Measurements from ENCODE around the gene IQGAP2. TPM values are rescaled to one million over a fixed set of nuclear protein-coding genes. Genes with fewer than 3 reads are reported as not detected.

The IQGAP2 gene
- total and polyA plus RNA-seq, 9 of the 15 experiments (the other 6 are each of a cell fraction or from before 2014, with no cell fraction given): 8.7 to 23.2 (median 17.4) TPM

- in situ Hi-C loops (cut with MboI): loop anchor here (5.0 kb wide), 1 partner anchor 138 kb away; no protein-coding TSS in a partner anchor
- Histone ChIP-seq H3K27ac (ENCODE audit: extremely low read depth, low read depth, low read length) (peak overlapping the region; percentile 91), H3K79me2 (ENCODE audit: control insufficient read depth, insufficient read depth, low read length) (peaks cover 19% of the 10 kb centered on the region; the same call in 2 of the 3 replicates), H3K4me1 (replicated peaks in 1 of 2; ENCODE audit: control insufficient read depth in 2 of 2, insufficient read depth in 2 of 2, low read length in 2 of 2) (peaks cover 25 to 31% of the 10 kb centered on the region in 2 experiments), H3K9me3 (replicated peaks; ENCODE audit: control insufficient read depth, insufficient read depth, low read depth, low read length) (no peaks in the 10 kb centered on the region), H3K4me2 (ENCODE audit: insufficient read depth, low read length) (peak overlapping the region; percentile 78), H3K4me3 (peak overlapping the region; percentile 72), H4K20me1 (replicated peaks; ENCODE audit: control insufficient read depth, insufficient read depth, low read length) (peaks cover 6% of the 10 kb centered on the region; the same call in 1 of the 2 replicates), H3K36me3 (ENCODE audit: control insufficient read depth, insufficient read depth, low read length) (no peaks in the 10 kb centered on the region), H3K9me1 (ENCODE audit: control insufficient read depth, insufficient read depth, low read length) (no peaks in the 10 kb centered on the region), H2AFZ (ENCODE audit: low read depth, low read length) (peak overlapping the region; percentile 89), H3K9ac (ENCODE audit: insufficient read depth in 1 of 2, low read depth in 2 of 2, low read length in 2 of 2) (peak overlapping the region; percentile 76 to 93), H3K27me3 (ENCODE audit: control insufficient read depth in 2 of 2, insufficient read depth in 2 of 2, low read length in 2 of 2) (no peaks in the 10 kb centered on the region; a peak in 1 of 5 replicates)
- 10% methylated on average over 21 of the region's 21 CpGs for WGBS (ENCODE audit: insufficient coverage, low coverage, missing lambda C conversion rate)
- intact Hi-C loops (cut with micrococcal nuclease): loop anchor here (5.0 kb wide), 2 partner anchors 42 to 87 kb away; no protein-coding TSS in a partner anchor
- ChIA-PET CTCF (ENCODE audit: low intra/inter-chr PET ratio) (interaction anchor here (0.9 to 2.5 kb wide), 3 partner anchors 139 to 179 kb away, joined by 4 to 19 read pairs (median 5); no protein-coding TSS in a partner anchor), POLR2A (interaction anchor here (0.6 to 0.8 kb wide), 8 partner anchors 9 to 458 kb away, joined by 3 to 4 read pairs (median 3); no protein-coding TSS in a partner anchor)
- peak; percentile 20 to 81 (median 46) for DNase-seq (ENCODE audit: extremely low read depth in 1 of 4, low spot score in 3 of 4)
- peak; percentile 13 for ATAC-seq
- peak; percentile 89 for FAIRE-seq
- BruUV-seq (replicated peaks): no TSS peak
- TF ChIP-seq, protein P1, sequence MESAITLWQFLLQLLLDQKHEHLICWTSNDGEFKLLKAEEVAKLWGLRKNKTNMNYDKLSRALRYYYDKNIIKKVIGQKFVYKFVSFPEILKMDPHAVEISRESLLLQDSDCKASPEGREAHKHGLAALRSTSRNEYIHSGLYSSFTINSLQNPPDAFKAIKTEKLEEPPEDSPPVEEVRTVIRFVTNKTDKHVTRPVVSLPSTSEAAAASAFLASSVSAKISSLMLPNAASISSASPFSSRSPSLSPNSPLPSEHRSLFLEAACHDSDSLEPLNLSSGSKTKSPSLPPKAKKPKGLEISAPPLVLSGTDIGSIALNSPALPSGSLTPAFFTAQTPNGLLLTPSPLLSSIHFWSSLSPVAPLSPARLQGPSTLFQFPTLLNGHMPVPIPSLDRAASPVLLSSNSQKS (CRISPR knock-in tag; IDR thresholded peaks at IDR 0.05): no peak
- TF ChIP-seq NRF1 (conservative IDR thresholded peaks at IDR 0.05 in 1 of 2, IDR thresholded peaks at IDR 0.05 in 1 of 2) (no peak), BHLHE40 (IDR thresholded peaks at IDR 0.05; ENCODE audit: low read length) (0 out of 2 replicates have a peak, but pooled peaks have one; percentile 12), ETV1 (tag; conservative IDR thresholded peaks at IDR 0.05; ENCODE audit: low read depth) (no peak), FIP1L1 (IDR thresholded peaks at IDR 0.05; ENCODE audit: low read depth, low read length, poor library complexity, severe bottlenecking) (no peak), JUN (IDR thresholded peaks at IDR 0.05; ENCODE audit: borderline replicate concordance, low read depth, low read length) (no peak), JUN (CRISPR knock-in tag; IDR thresholded peaks at IDR 0.05; ENCODE audit: borderline replicate concordance) (no peak), NCOA1 (IDR thresholded peaks at IDR 0.05; ENCODE audit: low read depth) (no peak)
- TF ChIP-seq, protein P2, sequence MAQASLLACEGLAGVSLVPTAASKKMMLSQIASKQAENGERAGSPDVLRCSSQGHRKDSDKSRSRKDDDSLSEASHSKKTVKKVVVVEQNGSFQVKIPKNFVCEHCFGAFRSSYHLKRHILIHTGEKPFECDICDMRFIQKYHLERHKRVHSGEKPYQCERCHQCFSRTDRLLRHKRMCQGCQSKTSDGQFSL (CRISPR knock-in tag; IDR thresholded peaks at IDR 0.05): no peak
- TF ChIP-seq, protein P2 (tag; IDR thresholded peaks at IDR 0.05): no peak
- TF ChIP-seq, protein P3, sequence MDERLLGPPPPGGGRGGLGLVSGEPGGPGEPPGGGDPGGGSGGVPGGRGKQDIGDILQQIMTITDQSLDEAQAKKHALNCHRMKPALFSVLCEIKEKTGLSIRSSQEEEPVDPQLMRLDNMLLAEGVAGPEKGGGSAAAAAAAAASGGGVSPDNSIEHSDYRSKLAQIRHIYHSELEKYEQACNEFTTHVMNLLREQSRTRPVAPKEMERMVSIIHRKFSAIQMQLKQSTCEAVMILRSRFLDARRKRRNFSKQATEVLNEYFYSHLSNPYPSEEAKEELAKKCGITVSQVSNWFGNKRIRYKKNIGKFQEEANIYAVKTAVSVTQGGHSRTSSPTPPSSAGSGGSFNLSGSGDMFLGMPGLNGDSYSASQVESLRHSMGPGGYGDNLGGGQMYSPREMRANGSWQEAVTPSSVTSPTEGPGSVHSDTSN (CRISPR knock-in tag; IDR thresholded peaks at IDR 0.05; ENCODE audit: low read depth): no peak
- TF ChIP-seq, protein P3 (tag; conservative IDR thresholded peaks at IDR 0.05; ENCODE audit: low read depth): no peak
Observed at GRCh38 chr5:76404223-76405211, 1.4 kb downstream of the IQGAP2 start.
